GM13976 (cell line): ENCODE data around the gene NUP50.

Experiments used
- DNase-seq: peaks from one replicate; pipeline ENCODE4 v3.0.0; 2012; ENCODE audit warnings: low spot score
- CTCF ChIP-seq: IDR thresholded peaks from 2 replicates; pipeline ENCODE4 v1.5.1; 2012; ENCODE audit warnings: borderline replicate concordance, mild to moderate bottlenecking; ENCODE audit not compliant: insufficient read depth; ENCODE audit errors: extremely low read depth, missing control alignments, control extremely low read depth
- in situ Hi-C: fragments of 300-500 bp; cut with MboI; formaldehyde crosslinking; loops from one replicate; pipeline ENCODE4 v1.12.0; 2022; ENCODE audit warnings: low sequenced_read_pairs, mixed read lengths, inconsistent platforms; ENCODE audit not compliant: unreplicated experiment

NUP50 gene

DNA sequence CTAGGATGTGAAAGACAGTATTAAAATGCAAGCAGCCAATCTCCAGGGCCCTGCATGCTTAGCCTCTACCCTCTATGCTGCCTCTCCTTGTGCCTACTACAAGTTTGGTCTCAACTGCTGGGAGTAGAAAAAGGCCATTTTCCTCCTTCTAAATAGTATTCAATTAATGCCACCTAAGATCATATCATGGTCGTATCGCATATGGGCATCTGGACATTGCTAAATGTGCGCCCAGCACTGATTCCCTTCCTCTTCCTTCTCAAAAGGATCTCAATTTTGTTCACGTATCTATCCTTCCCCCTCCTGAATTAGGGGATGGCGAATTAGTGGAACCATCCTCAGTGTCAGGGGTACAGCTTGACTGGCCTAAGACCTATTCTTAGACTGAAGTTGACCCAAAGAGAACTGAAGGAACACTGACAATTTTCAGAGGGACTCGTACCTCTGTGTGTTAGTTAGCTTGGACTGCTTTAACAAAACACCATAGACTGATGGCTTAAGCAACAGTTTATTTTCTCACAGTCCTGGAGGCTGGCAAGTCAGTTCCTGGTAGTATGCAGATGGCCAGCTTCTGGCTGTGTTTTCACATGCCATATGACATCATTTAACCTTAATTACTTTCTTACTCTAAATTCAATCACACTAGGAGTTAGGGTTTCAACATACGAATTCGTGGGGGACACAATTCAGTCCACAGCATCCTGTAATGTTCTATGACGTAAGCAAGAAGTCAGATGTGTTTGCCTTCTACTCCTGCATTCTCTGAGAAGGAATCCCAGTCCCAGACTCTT is 8.5 kb upstream of the NUP50 start:
- TF ChIP-seq CTCF: no peak
- no peak for DNase-seq
- in situ Hi-C loops: no loop called here

GRCh38 chr22:45157907-45158306 is 5.8 kb upstream of the NUP50 start:
- in situ Hi-C loops: no loop called here
- DNase-seq: no peak
- no peak for TF ChIP-seq CTCF

DNA sequence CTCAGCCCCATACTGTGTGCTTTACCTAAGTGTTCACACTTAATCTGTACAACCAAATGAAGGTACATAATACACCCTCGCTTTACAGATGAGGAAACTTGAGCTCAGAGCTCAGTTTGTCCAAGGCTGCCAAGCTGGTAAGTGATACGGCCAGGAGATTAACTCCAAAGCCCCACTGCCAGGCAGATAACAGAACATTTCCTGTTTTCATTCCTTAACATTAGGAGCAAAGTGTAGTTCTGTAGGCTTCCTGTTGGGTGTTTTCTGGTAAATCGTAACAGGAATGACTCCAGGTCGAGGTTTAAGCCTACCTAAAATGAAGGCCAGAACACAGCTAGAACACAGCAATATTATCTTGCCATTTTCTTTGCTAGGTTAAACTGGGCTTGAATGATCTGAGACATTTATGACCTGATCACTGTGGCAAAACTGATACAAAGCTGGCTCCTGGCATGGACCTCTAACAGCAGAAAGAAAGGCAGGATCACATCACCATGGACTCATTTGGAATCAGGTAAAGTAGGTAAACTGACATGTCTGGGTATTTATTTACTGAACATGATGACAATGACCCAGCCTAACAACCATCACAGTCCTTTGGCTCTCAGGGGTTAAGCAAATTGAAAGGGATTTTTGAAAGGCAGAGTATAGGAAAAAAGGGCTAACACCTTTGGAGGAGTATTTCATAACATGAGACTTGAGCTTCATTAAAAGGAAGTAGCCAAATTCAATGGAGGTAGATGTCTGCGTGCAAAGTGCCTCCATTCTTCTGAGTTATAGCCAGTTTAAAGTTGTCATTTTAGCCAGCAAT is 3.9 kb upstream of the NUP50 start:
- in situ Hi-C loops: no loop called here
- no peak for DNase-seq
- no peak for TF ChIP-seq CTCF

DNA sequence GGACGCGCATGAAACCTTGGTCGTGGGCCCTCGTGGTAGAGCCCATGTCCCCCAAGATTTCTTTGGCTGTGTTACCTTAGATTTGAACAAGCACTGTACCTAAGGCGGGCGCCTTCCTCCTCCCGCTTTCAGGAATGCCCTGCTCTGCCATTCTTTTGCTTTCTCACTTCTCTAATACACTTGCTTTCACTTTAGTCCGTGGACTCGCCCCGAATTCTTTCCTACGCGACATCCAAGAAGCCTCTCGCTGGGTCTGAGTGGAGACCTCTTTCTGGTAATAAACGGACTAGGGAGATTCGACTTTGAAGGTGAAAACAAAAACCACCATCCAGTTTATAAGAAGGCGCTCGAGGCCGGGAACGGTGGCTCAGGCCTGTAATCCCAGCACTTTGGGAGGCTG is 1.2 kb upstream of the NUP50 start:
- no peak for TF ChIP-seq CTCF
- DNase-seq: no peak
- in situ Hi-C loops: no loop called here

- peak; percentile 45 for DNase-seq
- TF ChIP-seq CTCF: no peak
- in situ Hi-C loops: no loop called here
These were observed 650 bp upstream of the NUP50 start for GRCh38 chr22:45163099-45163450.

DNA sequence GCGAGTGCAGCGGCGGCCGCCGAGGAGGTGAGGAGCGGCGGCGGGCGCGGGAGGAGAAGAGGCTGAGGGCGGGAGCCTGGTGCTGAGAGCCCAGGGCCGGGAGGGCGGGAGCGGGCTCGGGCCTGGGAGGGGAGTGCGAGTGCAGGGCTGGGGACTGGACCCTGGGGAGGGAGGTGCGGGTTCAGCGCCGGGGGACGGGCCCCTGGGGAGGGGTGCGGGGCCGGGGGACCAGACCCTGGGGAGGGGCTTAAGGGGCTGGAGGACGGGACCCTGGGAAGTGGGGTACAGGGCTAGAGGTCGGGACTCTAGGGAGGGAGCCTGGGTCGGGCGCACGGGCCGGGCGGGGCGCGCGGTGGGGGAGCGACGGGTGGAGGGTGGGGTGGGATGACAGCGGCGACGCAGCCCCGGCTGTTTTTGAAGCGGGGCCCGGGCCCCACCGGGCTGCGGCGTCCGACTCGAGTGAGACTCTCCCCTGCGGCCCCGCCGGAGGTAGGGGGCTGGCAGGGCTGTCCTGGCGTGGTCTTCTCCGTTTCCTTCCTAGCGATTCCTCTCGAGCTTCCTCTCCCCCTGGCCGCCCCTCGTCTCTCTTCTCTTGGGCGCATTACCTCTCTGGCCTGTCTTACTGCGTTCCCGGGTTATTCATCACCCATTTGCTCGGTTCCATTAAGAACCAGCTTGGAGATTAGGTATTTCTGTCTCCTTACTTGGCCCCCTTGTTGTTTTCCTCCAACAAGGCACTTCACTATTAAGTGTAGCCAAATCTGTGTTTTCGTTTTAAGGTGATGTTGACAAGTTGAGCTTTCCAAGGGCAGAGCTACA is 754 bp downstream of the NUP50 start:
- peak; percentile 68 for DNase-seq
- no peak for TF ChIP-seq CTCF
- in situ Hi-C loops: no loop called here
